GM10266 (cell line): ENCODE measurements around the gene F11R.
A peak's percentile ranks its signal among the peaks of the same experiment; 100 is the strongest.
"Not testable (repeated sequence)": the region's sequence is repeated elsewhere in the genome, so short reads cannot be mapped to it uniquely, and the experiment has no call there.

ENCODE experiments used
- DNase-seq: peaks from one replicate; pipeline ENCODE4 v3.0.0; 2012; ENCODE audit errors: extremely low spot score
- TF ChIP-seq, protein P1 (sequence below): IDR thresholded peaks from 2 replicates; pipeline ENCODE4 v1.5.1; 2012; ENCODE audit warnings: mild to moderate bottlenecking, low read depth; ENCODE audit not compliant: control insufficient read depth, insufficient read depth; ENCODE audit errors: missing control alignments

The F11R gene

DNA sequence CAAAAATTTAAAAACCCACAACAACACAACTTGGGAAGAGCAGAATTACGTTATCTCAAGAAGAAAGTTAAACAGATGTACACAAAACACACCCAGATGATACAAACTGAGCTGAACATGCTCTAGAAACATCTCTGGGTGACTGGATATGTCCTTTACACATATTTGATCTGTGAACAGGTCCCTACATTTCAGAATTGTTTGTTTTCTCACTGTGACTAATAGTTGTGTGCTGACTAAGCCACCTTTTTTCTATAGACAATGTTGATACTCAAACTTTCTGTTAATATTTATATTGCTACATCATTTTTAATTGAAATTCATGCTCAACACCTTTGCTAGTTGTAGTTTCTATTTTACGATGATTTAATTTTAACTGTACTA is 1.0 kb upstream of the F11R start:
- DNase-seq = no peak
- TF ChIP-seq, protein P1, sequence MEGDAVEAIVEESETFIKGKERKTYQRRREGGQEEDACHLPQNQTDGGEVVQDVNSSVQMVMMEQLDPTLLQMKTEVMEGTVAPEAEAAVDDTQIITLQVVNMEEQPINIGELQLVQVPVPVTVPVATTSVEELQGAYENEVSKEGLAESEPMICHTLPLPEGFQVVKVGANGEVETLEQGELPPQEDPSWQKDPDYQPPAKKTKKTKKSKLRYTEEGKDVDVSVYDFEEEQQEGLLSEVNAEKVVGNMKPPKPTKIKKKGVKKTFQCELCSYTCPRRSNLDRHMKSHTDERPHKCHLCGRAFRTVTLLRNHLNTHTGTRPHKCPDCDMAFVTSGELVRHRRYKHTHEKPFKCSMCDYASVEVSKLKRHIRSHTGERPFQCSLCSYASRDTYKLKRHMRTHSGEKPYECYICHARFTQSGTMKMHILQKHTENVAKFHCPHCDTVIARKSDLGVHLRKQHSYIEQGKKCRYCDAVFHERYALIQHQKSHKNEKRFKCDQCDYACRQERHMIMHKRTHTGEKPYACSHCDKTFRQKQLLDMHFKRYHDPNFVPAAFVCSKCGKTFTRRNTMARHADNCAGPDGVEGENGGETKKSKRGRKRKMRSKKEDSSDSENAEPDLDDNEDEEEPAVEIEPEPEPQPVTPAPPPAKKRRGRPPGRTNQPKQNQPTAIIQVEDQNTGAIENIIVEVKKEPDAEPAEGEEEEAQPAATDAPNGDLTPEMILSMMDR = no peak

DNA sequence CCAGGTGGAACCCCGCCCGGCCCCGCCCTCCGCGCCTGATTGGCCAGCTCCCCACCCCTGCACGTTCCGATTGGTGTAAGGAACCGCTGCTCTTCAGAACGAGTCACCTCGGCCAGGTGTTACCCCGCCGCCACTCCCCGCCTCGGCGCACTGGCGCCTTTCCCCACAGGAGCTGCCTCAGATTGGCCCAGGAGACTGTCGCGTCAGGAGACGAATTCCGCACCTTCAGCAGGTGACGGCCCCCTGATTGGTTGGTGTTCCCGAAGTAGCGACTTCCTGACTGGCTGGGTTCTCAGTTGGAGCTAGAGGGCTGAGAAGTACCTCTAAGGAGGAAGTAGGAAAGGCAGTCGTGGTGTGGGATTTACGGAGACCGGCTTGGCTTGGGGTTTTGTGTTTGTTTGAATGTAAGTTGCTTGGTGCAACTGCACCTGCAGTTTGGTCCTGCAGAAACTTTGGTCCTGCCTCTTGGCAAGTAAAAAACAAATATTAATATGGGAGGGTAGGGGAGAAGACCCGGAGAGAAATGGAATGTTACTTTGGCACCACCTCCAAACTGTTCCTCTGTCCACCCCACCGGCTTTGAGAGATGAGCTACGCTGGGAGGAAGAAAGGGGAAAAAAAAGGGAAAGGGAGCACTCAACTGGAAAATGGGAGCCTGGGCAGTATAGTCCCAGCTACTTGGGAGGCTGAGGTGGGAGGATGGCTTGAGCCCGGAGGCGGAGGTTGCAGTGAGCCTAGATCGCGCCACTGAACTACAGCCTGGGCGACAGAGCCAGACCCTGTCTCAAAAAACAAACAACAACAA is 415 bp upstream of the F11R start:
- DNase-seq = peak; percentile 91
- TF ChIP-seq, protein P1 = no peak

DNA sequence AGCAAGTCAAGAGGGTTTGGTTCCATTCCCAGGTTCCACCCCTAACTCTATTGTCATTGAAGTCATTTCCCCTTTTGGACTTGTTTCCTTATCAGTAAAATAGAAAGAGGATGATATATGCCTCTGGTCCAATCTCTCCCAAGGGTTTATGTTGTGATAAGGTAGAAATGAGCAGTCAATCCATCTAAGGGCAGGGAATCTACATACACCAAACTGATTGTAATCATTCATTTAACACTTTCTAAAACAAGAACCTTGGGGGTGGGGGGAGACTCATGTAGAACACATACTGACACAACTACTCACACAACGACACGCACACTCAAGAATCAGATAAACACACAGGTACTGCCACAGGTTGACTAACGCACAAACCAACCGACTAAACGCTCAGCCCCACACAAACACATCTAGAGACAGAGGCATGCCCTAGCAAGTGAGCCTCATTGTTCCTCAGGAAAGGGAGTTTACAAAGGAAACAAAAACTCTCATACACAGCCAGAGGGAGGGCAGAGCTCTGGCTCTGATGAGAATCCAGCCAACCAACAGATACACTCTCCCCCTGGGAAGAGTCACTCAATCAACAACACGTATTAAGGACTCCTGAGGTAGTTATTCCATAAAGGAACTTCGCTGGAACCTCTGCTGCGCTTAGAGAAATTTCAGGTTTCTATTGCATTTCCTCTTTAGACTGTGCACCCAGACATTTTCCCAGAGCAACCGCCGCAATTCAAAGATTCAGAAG is 1.0 kb downstream of the F11R start:
- TF ChIP-seq, protein P1 = no peak
- no peak for DNase-seq

DNA sequence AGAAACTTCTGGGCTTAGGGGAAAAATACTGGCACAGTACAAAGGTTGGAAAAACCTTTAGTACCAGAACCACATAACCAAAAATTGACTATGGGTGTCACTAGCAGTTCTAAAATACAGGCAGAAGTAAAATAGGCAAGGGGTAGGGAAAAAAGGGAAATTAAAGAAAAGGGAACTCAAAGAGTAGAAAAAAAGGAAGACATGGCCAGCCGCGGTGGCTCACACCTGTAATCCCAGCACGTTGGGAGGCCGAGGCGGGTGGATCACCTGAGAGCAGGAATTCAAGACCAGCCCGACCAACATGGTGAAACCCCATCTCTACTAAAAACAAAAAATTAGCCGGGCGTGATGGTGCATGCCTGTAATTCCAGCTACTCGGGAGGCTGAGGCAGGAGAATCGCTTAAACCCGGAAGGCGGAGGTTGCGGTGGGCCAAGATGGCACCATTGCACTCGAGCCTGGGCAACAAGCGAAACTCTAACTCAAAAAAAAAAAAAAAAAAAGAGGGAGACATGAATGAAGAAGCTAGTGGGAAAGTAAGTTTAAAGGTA is 1.8 kb downstream of the F11R start:
- not testable (repeated sequence) for DNase-seq

DNA sequence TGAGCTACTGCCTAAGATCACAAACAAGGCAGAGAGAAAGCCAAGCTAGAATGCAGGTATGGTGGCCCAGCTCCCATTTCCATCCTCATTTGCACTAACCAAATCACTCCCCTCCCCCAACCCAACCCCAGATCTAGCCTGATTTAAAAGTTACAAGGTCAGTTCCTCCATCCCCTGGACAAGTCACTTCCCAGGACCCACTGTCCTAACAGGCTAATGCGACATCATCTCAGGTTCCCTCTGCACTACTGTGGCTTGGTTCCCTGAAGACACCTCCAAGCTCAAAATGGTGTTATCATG is 2.4 kb downstream of the F11R start:
- DNase-seq = no peak
- TF ChIP-seq, protein P1 = no peak

DNA sequence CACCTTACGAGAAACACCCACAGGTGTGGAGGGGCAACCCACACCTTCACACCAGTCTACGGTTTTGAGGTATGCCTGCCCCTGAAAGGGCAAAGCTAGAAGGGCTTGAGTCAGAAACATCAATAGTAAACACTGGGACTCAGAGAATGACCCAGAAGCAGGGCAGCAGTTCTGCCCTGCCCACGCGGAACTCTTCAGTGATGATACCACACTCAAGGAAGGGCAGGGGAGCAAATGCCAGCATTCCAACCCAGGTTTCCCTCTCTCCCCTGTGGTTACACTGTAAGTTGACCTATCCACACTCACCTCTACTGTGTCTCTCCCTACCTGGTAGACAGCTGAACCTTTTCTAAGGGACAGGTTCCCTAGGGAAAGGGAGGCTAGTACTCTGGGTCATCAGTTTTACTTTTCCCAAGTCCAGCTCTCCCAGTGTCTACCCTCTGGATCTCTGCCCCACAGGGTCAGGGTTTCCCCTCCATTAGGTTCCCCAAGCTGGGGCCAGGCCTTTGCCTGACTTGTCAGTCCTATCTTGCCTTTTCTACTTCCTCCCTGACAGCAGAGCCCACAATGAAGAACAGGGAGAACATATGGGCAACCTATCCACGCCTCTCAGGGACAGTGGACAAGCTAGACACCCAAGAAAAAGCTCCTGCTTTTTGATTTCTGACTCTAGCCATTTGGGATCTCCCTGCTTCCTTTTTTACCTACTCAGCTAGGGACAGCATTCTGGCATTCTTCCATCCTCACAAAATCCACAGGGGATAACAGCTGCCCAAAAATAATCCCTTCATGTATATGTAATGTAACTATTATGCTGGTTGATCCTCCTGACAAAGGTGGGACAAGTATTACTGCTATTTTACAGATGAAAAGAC is 3.0 kb downstream of the F11R start:
- TF ChIP-seq, protein P1 = no peak
- DNase-seq = no peak

DNA sequence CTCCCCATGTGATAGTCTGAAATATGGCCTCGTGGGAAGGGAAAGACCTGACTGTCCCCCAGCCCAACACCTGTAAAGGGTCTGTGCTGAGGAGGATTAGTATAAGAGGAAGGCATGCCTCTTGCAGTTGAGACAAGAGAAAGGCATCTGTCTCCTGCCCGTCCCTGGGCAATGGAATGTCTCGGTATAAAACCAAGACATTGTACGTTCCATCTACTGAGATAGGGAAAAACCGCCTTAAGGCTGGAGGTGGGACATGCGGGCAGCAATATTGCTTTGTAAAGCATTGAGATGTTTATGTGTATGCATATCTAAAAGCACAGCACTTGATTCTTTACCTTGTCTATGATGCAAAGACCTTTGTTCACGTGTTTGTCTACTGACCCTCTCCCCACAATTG is 3.8 kb downstream of the F11R start:
- not testable (repeated sequence) for DNase-seq

DNA sequence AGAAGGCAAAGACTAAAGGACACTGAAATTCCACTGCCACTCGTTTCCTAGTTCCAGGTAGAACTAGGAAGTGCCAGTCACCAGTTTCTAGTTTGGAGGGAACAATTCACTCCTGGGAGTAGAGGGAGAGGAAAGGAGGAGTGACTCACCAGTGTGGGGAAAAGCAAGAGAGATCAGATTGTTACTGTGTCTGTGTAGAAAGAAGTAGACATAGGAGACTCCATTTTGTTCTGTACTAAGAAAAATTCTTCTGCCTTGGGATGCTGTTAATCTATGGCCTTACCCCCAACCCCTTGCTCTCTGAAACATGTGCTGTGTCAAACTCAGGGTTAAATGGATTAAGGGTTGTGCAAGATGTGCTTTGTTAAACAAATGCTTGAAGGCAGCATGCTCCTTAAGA is 4.3 kb downstream of the F11R start:
- DNase-seq = not testable (repeated sequence)
